HG03571 (cell line): Measurements from ENCODE around the gene IZUMO4.
"Not testable (repeated sequence)": the region's sequence is repeated elsewhere in the genome, so short reads cannot be mapped to it uniquely, and the experiment has no call there.

ENCODE experiments used
- ATAC-seq: cut with Tn5 transposase; IDR thresholded peaks from one replicate; pipeline ENCODE4 v1.9.1; 2021; ENCODE audit not compliant: unreplicated experiment

IZUMO4 gene

GRCh38 chr19:2122251-2122650, 25.5 kb downstream of the IZUMO4 start:
- ATAC-seq, result no peak

GRCh38 chr19:2122982-2123381, 26.3 kb downstream of the IZUMO4 start:
- ATAC-seq, result no peak

- ATAC-seq, result no peak
These were observed 27.1 kb downstream of the IZUMO4 start for GRCh38 chr19:2123682-2124387.

- ATAC-seq, result no peak
These were observed 30.3 kb downstream of the IZUMO4 start for GRCh38 chr19:2126879-2127518.

DNA sequence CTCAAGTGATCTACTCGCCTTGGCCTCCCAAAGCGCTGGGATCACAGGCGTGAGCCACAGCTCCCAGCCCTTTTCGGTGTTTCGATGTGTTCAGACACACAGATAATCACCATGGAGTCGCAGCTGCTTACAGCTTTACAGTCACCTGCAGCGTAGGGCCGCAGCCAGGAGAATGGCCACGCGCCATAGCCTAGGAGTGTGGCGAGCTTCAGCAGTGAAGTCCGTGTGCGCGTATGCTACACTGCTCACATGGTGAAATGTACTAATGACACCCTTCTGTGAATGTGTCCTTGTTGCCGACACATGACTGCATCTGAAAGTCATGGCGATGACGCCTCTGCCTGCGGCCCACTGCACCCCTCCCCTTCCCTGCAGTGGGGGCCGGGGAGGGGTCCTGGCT, 31.0 kb downstream of the IZUMO4 start:
- ATAC-seq, result no peak

- ATAC-seq, result not testable (repeated sequence)
These were observed 31.5 kb downstream of the IZUMO4 start for GRCh38 chr19:2128252-2128651.

DNA sequence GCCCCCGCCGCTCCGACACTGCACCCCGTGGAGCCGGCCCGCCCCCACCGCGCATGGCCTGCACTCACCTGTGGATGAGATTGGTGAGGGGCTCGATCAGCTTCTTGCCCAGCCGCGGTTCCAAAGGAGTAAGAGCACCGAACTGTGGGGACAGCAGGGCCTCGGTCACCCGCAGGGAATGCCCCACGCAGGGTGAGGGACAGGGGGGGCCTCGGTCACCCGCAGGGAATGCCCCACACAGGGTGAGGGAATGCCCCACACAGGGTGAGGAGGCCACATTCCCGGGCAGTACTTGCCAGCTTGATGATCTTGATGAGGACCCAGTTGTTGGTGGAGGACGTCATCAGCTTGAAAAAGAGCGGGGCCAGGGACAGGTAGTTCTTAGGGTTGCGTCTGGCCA, 32.3 kb downstream of the IZUMO4 start:
- ATAC-seq, result no peak

- no peak for ATAC-seq
These were observed 32.8 kb downstream of the IZUMO4 start for GRCh38 chr19:2129486-2129885.

DNA sequence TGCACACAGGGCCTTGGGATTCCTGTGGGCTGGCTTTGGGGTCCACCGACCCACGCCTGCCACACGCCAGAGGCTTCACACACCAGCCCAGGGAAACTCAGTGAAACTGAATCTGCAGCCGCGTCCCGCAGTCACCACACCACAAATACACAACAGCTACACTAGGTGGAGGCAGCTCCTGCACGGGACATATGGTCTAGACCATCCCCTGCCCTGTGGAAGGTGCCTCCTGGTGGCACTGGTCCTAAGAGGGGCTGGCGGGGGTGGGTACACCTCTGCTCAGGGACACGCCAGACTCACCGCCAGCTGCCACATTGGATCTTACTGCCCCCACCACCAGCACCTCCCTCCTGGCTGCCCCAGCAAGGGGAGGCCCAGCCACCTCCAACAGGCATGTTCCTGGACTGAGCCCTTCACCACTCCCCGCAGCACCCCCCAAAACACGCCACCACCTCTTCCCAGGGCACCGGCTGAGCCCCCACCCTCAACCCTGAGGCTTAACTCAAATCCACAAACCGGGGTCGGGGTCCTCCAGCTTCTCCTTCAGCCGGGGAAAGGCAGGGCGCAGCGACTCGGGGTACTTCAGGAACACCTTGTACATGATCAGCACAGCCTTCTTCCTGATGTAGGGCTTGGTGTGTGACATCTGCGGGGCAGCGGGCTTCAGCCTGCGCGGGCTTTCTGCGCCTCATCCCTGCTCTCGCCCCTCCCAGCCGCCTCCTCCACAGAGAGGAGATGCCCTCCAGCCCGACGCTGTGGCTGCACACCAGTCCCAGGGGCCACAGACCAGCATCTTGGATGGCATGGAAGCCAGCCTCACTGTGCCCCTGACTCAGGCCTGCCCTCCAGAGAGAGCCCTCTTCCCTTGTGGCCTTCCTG, 33.4 kb downstream of the IZUMO4 start:
- no peak for ATAC-seq

GRCh38 chr19:2131012-2131975, 34.6 kb downstream of the IZUMO4 start:
- not testable (repeated sequence) for ATAC-seq

- no peak for ATAC-seq
These were observed 35.5 kb downstream of the IZUMO4 start for GRCh38 chr19:2132191-2132590.

- no peak for ATAC-seq
These were observed 36.2 kb downstream of the IZUMO4 start for GRCh38 chr19:2132731-2133490.

DNA sequence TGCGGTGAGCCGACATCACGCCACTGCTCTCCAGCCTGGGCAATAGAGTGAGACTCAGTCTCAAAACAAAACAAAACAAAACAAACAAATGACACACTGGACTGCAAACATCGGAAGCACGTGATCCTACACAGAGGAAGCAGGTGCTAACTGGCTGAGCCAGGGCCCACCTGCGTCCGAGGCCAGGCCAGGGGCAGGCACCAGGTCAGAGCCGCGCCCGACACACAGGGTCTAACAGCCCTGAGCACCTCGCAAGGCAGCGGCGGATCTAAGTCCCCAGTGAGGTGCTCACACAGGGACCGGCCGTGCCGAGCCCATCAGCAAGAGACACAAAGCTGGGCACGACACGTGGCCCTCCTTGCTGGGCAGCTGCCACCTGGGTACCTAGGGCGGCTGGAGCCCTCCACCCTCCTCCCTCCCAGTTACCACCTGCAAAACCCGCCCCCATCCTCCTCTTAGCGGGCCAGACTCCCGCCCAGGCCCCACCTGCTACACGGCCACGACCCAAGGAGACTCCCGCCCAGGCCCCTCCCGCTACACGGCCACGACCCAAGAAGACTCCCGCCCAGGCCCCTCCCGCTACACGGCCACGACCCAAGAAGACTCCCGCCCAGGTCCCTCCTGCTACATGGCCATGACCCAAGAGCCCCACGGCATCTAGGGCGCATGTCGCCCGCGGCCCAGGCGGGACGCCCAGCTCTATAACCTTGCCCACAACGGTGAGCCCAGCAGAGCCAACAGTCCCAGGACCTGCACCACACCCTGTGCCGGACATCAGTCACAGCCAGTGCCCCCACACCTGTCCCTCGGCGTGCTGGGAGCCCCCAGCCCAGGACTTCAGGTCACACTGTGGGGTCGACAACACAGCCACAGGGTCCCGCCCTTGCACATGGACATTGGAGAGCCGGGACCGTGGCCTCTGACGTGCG, 39.0 kb downstream of the IZUMO4 start:
- no peak for ATAC-seq

- ATAC-seq, result no peak
These were observed 40.1 kb downstream of the IZUMO4 start for GRCh38 chr19:2136796-2137195.

- ATAC-seq, result no peak
These were observed 41.5 kb downstream of the IZUMO4 start for GRCh38 chr19:2138061-2138728.

GRCh38 chr19:2139385-2140137, 42.8 kb downstream of the IZUMO4 start:
- ATAC-seq, result no peak

DNA sequence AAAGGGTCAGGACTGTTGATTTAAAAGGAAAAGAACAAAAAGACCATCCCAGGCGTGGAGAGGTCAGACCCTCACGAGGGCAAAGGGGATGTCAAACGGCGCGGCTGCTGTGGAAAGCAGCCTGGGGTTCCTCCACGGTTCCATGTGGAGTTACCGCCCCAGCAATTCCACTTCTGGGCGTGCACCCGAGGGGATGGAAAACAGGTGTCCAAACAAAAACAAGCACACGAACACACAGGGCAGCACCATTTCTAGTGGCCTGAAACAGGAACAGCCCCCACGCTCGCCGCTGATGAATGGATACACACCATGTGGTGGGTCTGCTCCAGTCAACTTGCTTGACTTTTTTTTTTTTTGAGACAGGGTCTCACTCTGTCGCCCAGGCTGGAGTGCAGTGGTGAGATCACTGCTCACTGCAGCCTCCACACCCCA, 43.4 kb downstream of the IZUMO4 start:
- ATAC-seq, result no peak
